ENCODE results near the gene APOD. TPM values are rescaled to one million over a fixed set of nuclear protein-coding genes. Genes with fewer than 3 reads are reported as not detected.

Gene APOD
- total RNA-seq, 1 experiment from 2014 or later: 0.96 TPM

DNA sequence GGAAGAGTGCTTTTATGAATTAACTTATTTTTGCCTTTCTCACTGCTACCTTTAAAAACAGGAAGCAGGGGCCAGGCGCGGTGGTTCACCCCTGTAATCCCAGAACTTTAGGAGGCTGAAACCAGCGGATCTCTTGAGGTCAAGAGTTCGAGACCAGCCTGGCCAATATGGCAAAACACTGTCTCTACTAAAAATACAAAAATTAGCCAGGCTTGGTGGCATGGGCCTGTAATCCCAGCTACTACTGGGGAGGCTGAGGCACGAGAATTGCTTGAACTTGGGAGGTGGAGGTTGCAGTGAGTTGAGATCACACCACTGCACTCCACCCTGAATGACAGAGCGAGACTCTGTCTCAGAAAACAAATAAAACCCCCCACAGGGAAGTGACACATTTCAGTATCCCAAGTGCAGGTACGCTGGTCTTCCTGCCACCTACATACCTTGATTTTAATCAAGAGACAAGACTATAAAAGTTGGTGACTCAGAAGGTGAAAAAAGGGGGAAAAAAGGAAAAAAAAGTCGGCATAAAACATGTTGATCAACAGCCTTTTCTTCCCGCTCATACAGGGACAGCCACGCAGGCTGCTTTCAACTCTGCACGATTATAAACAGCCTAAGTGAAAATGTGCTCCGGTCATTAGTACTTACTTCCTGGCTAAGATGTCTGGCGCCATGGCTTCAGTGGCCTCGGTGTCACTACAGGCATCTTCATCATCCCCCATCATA is 59.4 kb downstream of the APOD start:
- no peak for DNase-seq (ENCODE audit: low read depth)

DNA sequence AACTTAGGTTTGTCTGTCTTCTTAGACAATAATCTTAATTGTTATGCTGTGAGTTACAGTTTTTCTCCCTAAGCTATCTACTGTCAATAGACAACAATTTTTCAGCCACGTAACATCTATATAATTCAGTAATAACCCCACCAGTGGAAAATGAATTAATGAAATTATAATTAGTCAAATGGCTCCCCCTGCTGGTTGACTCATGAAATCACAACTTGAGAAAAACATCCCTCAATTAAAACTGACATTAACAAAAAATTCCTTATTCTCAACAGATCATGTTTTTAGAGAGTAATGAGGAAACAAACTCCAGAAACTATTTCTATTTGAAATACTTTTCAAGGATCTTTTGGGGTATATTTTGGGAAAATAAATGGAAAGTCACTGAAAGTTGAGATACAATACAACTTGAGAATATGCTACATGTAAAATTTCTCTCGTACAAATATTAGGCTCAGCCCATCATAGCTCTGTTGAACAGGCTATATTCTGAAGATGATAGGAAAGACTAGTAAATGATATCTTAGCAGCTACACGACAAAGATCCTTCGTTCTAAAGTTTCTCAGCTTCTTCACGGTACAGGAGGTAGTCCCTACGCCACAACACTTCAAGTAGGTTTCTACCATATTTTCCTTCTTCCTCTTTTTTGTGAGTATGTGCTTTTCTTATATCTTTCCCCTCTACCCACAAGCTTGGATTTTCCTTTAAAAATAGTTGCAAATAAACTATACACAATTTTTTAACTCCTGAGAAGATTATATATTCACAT is 61.3 kb downstream of the APOD start:
- DNase-seq (ENCODE audit: low read depth): peak; percentile 36

Other genes starting within 250 kb of the APOD start
- gene ACAP2, start 140.9 kb downstream of the APOD start, total RNA-seq (2014; rRNA removed; shearing (Covaris generic)): 49.1 and 50.9 TPM in 2 replicates
- 53.4 and 55.5 TPM in 2 replicates for gene PPP1R2, start 40.6 kb downstream of the APOD start, total RNA-seq (2014; rRNA removed; shearing (Covaris generic))
- gene MUC20, start 137.0 kb upstream of the APOD start, total RNA-seq (2014; rRNA removed; shearing (Covaris generic)): not detected in 2 replicates
- not detected in 2 replicates for gene MUC4, start 228.0 kb upstream of the APOD start, total RNA-seq (2014; rRNA removed; shearing (Covaris generic))